Lower leg skin (tissue), 3 donors: Measurements from ENCODE around the gene CMC1.

Source experiments
- POLR2A ChIP-seq, 2 donors: fragments of 450-650 bp; IDR thresholded peaks; one replicate each; pipeline ENCODE4 v1.6.1; 2016 to 2017; ENCODE audit warnings: antibody characterized with exemption in 2 of 2, mild to moderate bottlenecking in 1 of 2, moderate library complexity in 1 of 2
- TF ChIP-seq, protein P1 (sequence below), 3 donors: fragments of 450-650 bp; IDR thresholded peaks; one replicate each; pipeline ENCODE4 v1.5.1; 2016; ENCODE audit warnings: antibody characterized with exemption in 3 of 3, mild to moderate bottlenecking in 3 of 3, moderate library complexity in 2 of 3

DNA sequence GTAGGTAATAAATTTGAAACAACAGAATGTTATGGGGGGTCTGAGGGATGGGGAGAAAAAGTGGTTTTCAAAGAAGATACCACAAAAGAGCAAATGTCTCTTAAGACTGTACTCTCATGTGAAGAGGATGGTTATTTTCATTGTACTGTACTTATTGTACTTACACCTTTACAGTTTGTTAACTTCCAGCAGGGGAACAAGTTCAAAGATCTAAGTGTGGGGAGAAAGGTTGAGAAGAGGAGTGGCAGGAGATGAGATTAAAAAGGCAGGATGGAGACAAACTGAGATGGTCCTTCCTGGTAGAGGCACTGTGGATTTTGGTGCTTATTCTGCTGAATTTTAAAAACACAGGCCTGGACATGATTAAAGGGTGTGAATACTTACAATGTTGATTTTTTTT is 101.7 kb downstream of the CMC1 start:
- no peak for TF ChIP-seq POLR2A (IDR thresholded peaks at IDR 0.05)
- TF ChIP-seq, protein P1, sequence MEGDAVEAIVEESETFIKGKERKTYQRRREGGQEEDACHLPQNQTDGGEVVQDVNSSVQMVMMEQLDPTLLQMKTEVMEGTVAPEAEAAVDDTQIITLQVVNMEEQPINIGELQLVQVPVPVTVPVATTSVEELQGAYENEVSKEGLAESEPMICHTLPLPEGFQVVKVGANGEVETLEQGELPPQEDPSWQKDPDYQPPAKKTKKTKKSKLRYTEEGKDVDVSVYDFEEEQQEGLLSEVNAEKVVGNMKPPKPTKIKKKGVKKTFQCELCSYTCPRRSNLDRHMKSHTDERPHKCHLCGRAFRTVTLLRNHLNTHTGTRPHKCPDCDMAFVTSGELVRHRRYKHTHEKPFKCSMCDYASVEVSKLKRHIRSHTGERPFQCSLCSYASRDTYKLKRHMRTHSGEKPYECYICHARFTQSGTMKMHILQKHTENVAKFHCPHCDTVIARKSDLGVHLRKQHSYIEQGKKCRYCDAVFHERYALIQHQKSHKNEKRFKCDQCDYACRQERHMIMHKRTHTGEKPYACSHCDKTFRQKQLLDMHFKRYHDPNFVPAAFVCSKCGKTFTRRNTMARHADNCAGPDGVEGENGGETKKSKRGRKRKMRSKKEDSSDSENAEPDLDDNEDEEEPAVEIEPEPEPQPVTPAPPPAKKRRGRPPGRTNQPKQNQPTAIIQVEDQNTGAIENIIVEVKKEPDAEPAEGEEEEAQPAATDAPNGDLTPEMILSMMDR (IDR thresholded peaks at IDR 0.05), result no peak
